IMR-90 (cell line): ENCODE measurements around the gene OGFOD3. TPM values are rescaled to one million over a fixed set of nuclear protein-coding genes. Genes with fewer than 3 reads are reported as not detected.

Experiments
- ATAC-seq: fragments of 200-7000 bp; cut with Tn5 transposase; 2 replicates; pipeline ENCODE4 v1.9.1; 2020; ENCODE audit warnings: low read depth, mild to moderate bottlenecking, moderate library complexity
- BruUV-seq: library from RNA; stranded (reverse); fragments of 400-500 nt; replicated peaks from 2 replicates; lab custom pipeline; 2021; lab: Mats Ljungman, UMichigan
- CTCF ChIA-PET: fragments of 300-600 bp; formaldehyde crosslinking; extraction: SDS; loops from one replicate; lab custom pipeline; 2021; ENCODE audit warnings: antibody characterized with exemption; lab: Yijun Ruan, JAX
- POLR2A ChIA-PET: fragments of 300-600 bp; sonication (Branson Sonifier 250); formaldehyde crosslinking; loops from one replicate; lab custom pipeline; 2022; ENCODE audit warnings: antibody characterized with exemption; ENCODE audit not compliant: unreplicated experiment; lab: Charles Lee
- DNase-seq: peaks from one replicate; pipeline ENCODE4 v3.0.0; 2013
- H2AFZ ChIP-seq: replicated peaks from 2 replicates; pipeline ENCODE3; 2013; ENCODE audit warnings: low read length, mild to moderate bottlenecking; ENCODE audit not compliant: poor library complexity
- H2AK5ac ChIP-seq: 2 replicates; pipeline ENCODE4 v1.6.1; 2013; ENCODE audit warnings: low read depth, low read length, inconsistent platforms
- H2AK9ac ChIP-seq: replicated peaks from 2 replicates; pipeline ENCODE3; 2013; ENCODE audit warnings: mild to moderate bottlenecking, low read depth, low read length, moderate library complexity; ENCODE audit not compliant: poor library complexity
- H2BK120ac ChIP-seq: 2 replicates; pipeline ENCODE4 v1.6.1; 2013; ENCODE audit warnings: low read depth, low read length, inconsistent platforms
- H2BK15ac ChIP-seq: 3 replicates; pipeline ENCODE4 v1.6.1; 2013; ENCODE audit warnings: low read depth, low read length, inconsistent platforms
- H2BK20ac ChIP-seq: 2 replicates; pipeline ENCODE4 v1.6.1; 2013; ENCODE audit warnings: low read depth, mild to moderate bottlenecking, inconsistent platforms, low read length, moderate library complexity
- H2BK5ac ChIP-seq: 2 replicates; pipeline ENCODE4 v1.6.1; 2013; ENCODE audit warnings: mild to moderate bottlenecking, low read depth, low read length, inconsistent platforms; ENCODE audit not compliant: poor library complexity, severe bottlenecking
- H3K14ac ChIP-seq: replicated peaks from 2 replicates; pipeline ENCODE4 v1.6.1; 2013; ENCODE audit warnings: low read depth, low read length, inconsistent platforms
- H3K18ac ChIP-seq: 2 replicates; pipeline ENCODE4 v1.6.1; 2013; ENCODE audit warnings: low read depth, low read length, control low read depth
- H3K23ac ChIP-seq: 2 replicates; pipeline ENCODE4 v1.6.1; 2013; ENCODE audit warnings: low read depth, low read length, inconsistent platforms
- H3K27ac ChIP-seq: 2 replicates; pipeline ENCODE4 v1.5.1; 2013; ENCODE audit warnings: mild to moderate bottlenecking, control low read depth, low read length; ENCODE audit not compliant: insufficient read depth
- H3K27me3 ChIP-seq: 2 replicates; pipeline ENCODE4 v1.6.1; 2013; ENCODE audit warnings: low read length; ENCODE audit not compliant: control insufficient read depth, insufficient read depth
- H3K36me3 ChIP-seq: 2 replicates; pipeline ENCODE4 v1.6.1; 2013; ENCODE audit warnings: low read length, mixed read lengths; ENCODE audit not compliant: control insufficient read depth, insufficient read depth
- H3K4ac ChIP-seq: 2 replicates; pipeline ENCODE4 v1.6.1; 2013; ENCODE audit warnings: low read depth, low read length, inconsistent platforms
- H3K4me1 ChIP-seq: 2 replicates; pipeline ENCODE4 v1.6.1; 2013; ENCODE audit warnings: low read length, mixed read lengths; ENCODE audit not compliant: control insufficient read depth, insufficient read depth
- H3K4me2 ChIP-seq: 2 replicates; pipeline ENCODE4 v1.6.1; 2013; ENCODE audit warnings: low read depth, mild to moderate bottlenecking, control low read depth, low read length, moderate library complexity
- H3K4me3 ChIP-seq: 2 replicates; pipeline ENCODE4 v1.5.1; 2013; ENCODE audit warnings: low read depth, mild to moderate bottlenecking, control low read depth, low read length, moderate library complexity; ENCODE audit not compliant: insufficient read depth
- H3K56ac ChIP-seq: 2 replicates; pipeline ENCODE4 v1.6.1; 2013; ENCODE audit warnings: low read length, inconsistent platforms; ENCODE audit not compliant: insufficient read depth; ENCODE audit errors: extremely low read depth
- H3K79me1 ChIP-seq, 2 experiments: 2 replicates each; pipeline ENCODE4 v1.6.1; 2013; ENCODE audit warnings: low read length in 2 of 2, inconsistent platforms in 1 of 2, low read depth in 1 of 2
- H3K9ac ChIP-seq: 2 replicates; pipeline ENCODE4 v1.6.1; 2013; ENCODE audit warnings: low read depth, low read length, control low read depth
- H3K9me1 ChIP-seq: 2 replicates; pipeline ENCODE4 v1.6.1; 2013; ENCODE audit warnings: low read length, inconsistent platforms; ENCODE audit not compliant: insufficient read depth
- H3K9me3 ChIP-seq: 2 replicates; pipeline ENCODE4 v1.6.1; 2013; ENCODE audit warnings: low read length; ENCODE audit not compliant: control insufficient read depth, insufficient read depth
- H4K20me1 ChIP-seq: 2 replicates; pipeline ENCODE4 v1.6.1; 2013; ENCODE audit warnings: low read length, inconsistent platforms; ENCODE audit not compliant: insufficient read depth
- H4K5ac ChIP-seq: 2 replicates; pipeline ENCODE4 v1.6.1; 2013; ENCODE audit warnings: mild to moderate bottlenecking, low read depth, low read length, control low read depth
- H4K8ac ChIP-seq, 2 experiments: 2 replicates each; pipeline ENCODE4 v1.6.1; 2013; ENCODE audit warnings: low read depth in 2 of 2, low read length in 2 of 2, control low read depth in 1 of 2, inconsistent platforms in 1 of 2
- H4K91ac ChIP-seq: 2 replicates; pipeline ENCODE4 v1.6.1; 2013; ENCODE audit warnings: low read depth, low read length, inconsistent platforms; ENCODE audit not compliant: insufficient read depth
- RAD21 ChIP-seq: IDR thresholded peaks from 2 replicates; pipeline ENCODE4 v1.6.1; 2012; ENCODE audit warnings: low read length, improper control_type of control experiment
- SMC3 ChIP-seq: fragments of 150-350 bp; IDR thresholded peaks from 2 replicates; pipeline ENCODE4 v1.6.1; 2016; ENCODE audit warnings: low read depth, mild to moderate bottlenecking, antibody characterized with exemption, low read length, moderate library complexity
- WGBS, 2 experiments: methylation state at CpG; one replicate each; pipeline versions ENCODE4 v1.1.5 to v1.1.7; 2013; ENCODE audit warnings: missing lambda C conversion rate in 2 of 2; ENCODE audit not compliant: insufficient read length in 1 of 2; ENCODE audit errors: extremely low coverage in 2 of 2; 5-methylcytosine and 5-hydroxymethylcytosine counted together
- dilution Hi-C: fragments of 300-500 bp; cut with HindIII; formaldehyde crosslinking; loops from one replicate; pipeline ENCODE4 v1.14.3; 2018; ENCODE audit warnings: low sequenced_read_pairs; ENCODE audit not compliant: unreplicated experiment
- in situ Hi-C: fragments of 300-500 bp; cut with MboI; formaldehyde crosslinking; loops from 3 replicates; pipeline ENCODE4 v1.14.3; 2019; ENCODE audit warnings: low sequenced_read_pairs, inconsistent platforms, mixed read lengths
- intact Hi-C: fragments of 100-400 bp; cut with micrococcal nuclease; formaldehyde crosslinking; loops from 2 replicates; pipeline ENCODE4 v1.10.0; 2022
- polyA plus RNA-seq, 3 experiments: library from polyadenylated mRNA; depleted of rRNA; stranded (reverse); fragments of >200 nt; gene quantifications; 2 replicates each; pipeline ENCODE4 v1.2.3, GENCODE V29; 2012; ENCODE audit warnings: low replicate concordance in 1 of 3
- total RNA-seq: library from RNA; depleted of rRNA; stranded (reverse); fragments of >200 nt; gene quantifications from 2 replicates; pipeline ENCODE4 v1.2.3, GENCODE V29; 2012

The OGFOD3 gene
- total and polyA plus RNA-seq, 2 of the 4 experiments (the other 2 are of a cell fraction): 25.3 to 33.4 TPM

DNA sequence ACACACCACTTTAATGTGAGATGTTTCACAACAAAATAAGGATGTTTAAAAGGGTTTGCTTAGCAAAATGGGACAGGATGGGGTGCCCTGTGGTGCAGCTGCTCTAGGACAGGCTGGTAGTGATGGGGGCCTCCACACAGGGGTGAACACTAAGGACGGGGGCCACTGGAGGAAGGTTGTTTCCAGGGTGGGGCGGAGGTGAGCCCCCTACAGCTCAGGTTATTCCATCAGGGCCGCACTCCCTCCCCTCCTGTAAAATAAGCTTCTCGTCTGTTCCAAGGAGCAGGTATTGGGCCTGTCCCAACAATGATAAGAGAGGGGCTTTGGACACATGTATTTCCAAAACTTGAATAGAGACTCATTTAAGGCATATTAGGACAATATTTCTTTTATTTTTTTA lies 2.1 kb downstream of the OGFOD3 start:
- Histone ChIP-seq H3K4me3 (no peak overlapping the region), H2AK5ac (no peak overlapping the region), H3K36me3 (peaks cover 2% of the 10 kb centered on the region; the same call in 1 of the 2 replicates), H3K56ac (no peak overlapping the region), H4K91ac (no peak overlapping the region), H4K5ac (no peak overlapping the region), H2AFZ (no peak overlapping the region), H4K20me1 (peaks cover 25% of the 10 kb centered on the region), H3K4ac (no peak overlapping the region), H2BK5ac (no peak overlapping the region), H2BK15ac (no peak overlapping the region), H3K9me1 (0 out of 2 replicates have a peak, but pooled peaks cover 4% of the 10 kb centered on the region), H3K9ac (no peak overlapping the region), H2BK20ac (no peak overlapping the region), H3K14ac (no peak overlapping the region), H2AK9ac (no peak overlapping the region), H3K79me1 (peaks cover 0 to 21% of the 10 kb centered on the region in 2 experiments; a peak in 2 of 4 replicates), H3K4me2 (no peak overlapping the region), H3K4me1 (no peaks in the 10 kb centered on the region), H3K23ac (no peak overlapping the region), H3K18ac (no peak overlapping the region), H4K8ac (no peak overlapping the region), H2BK120ac (no peak overlapping the region), H3K9me3 (no peaks in the 10 kb centered on the region), H3K27me3 (no peaks in the 10 kb centered on the region), H3K27ac (no peak overlapping the region)
- DNase-seq: no peak
- BruUV-seq: no TSS peak
- WGBS, 2 experiments: no CpG with 5 or more reads among the region's 4 CpGs
- dilution Hi-C loops: no loop called here
- ChIA-PET CTCF (no interaction called here), POLR2A (no interaction called here)
- intact Hi-C loops: no loop called here
- TF ChIP-seq RAD21 (no peak), SMC3 (no peak)
- no peak for ATAC-seq
- in situ Hi-C loops: no loop called here
